H9 (cell line): ENCODE results near the gene KRT6C. TPM values are rescaled to one million over a fixed set of nuclear protein-coding genes. Genes with fewer than 3 reads are reported as not detected.
A peak's percentile ranks its signal among the peaks of the same experiment; 100 is the strongest.

Experiments
- DNase-seq: peaks from one replicate; pipeline ENCODE4 v3.0.0-alpha.2; 2017
- H2AFZ ChIP-seq: one replicate; pipeline ENCODE4 v1.6.1; 2013; ENCODE audit warnings: mild to moderate bottlenecking, low read length, control low read depth, moderate library complexity
- H2AK5ac ChIP-seq: 2 replicates; pipeline ENCODE4 v1.6.1; 2013; ENCODE audit warnings: low read length, control low read depth, mixed read lengths; ENCODE audit not compliant: insufficient read length
- H2BK120ac ChIP-seq: one replicate; pipeline ENCODE4 v1.6.1; 2013; ENCODE audit warnings: low read depth, mild to moderate bottlenecking, low read length, control low read depth, inconsistent platforms; ENCODE audit not compliant: poor library complexity, severe bottlenecking
- H2BK12ac ChIP-seq: 2 replicates; pipeline ENCODE4 v1.6.1; 2013; ENCODE audit warnings: low read length, control low read depth, mixed read lengths, low read depth; ENCODE audit not compliant: insufficient read length
- H2BK15ac ChIP-seq: 2 replicates; pipeline ENCODE4 v1.6.1; 2013; ENCODE audit warnings: low read depth, low read length, control low read depth
- H2BK20ac ChIP-seq: one replicate; pipeline ENCODE4 v1.6.1; 2013; ENCODE audit warnings: low read depth, mild to moderate bottlenecking, low read length, control low read depth, inconsistent platforms; ENCODE audit not compliant: poor library complexity, severe bottlenecking
- H2BK5ac ChIP-seq: 2 replicates; pipeline ENCODE4 v1.6.1; 2013; ENCODE audit warnings: low read length, control low read depth, mixed read lengths; ENCODE audit not compliant: insufficient read length
- H3K14ac ChIP-seq: 2 replicates; pipeline ENCODE4 v1.6.1; 2013; ENCODE audit warnings: low read length, control low read depth; ENCODE audit not compliant: insufficient read depth
- H3K18ac ChIP-seq: 2 replicates; pipeline ENCODE4 v1.6.1; 2013; ENCODE audit warnings: low read depth, mild to moderate bottlenecking, mixed read lengths, low read length, control low read depth; ENCODE audit not compliant: insufficient read length
- H3K23ac ChIP-seq: 2 replicates; pipeline ENCODE4 v1.6.1; 2013; ENCODE audit warnings: low read length, control low read depth, mixed read lengths, low read depth; ENCODE audit not compliant: insufficient read length
- H3K23me2 ChIP-seq: 2 replicates; pipeline ENCODE4 v1.6.1; 2013; ENCODE audit warnings: low read depth, mild to moderate bottlenecking, mixed read lengths, low read length, control low read depth; ENCODE audit not compliant: insufficient read length, poor library complexity, severe bottlenecking
- H3K27ac ChIP-seq: 2 replicates; pipeline ENCODE4 v1.5.1; 2013; ENCODE audit warnings: low read length, control low read depth, mixed read lengths, low read depth; ENCODE audit not compliant: insufficient read length
- H3K27me3 ChIP-seq: 2 replicates; pipeline ENCODE4 v1.6.1; 2013; ENCODE audit warnings: low read length, control low read depth, inconsistent platforms; ENCODE audit not compliant: insufficient read depth
- H3K4ac ChIP-seq: 2 replicates; pipeline ENCODE4 v1.6.1; 2013; ENCODE audit warnings: low read depth, mild to moderate bottlenecking, control low read depth, inconsistent platforms, low read length, moderate library complexity
- H3K4me1 ChIP-seq: 2 replicates; pipeline ENCODE4 v1.6.1; 2013; ENCODE audit warnings: low read length, control low read depth, inconsistent platforms; ENCODE audit not compliant: insufficient read depth
- H3K4me2 ChIP-seq: 2 replicates; pipeline ENCODE4 v1.6.1; 2013; ENCODE audit warnings: low read length, control low read depth, mixed read lengths; ENCODE audit not compliant: insufficient read length, insufficient read depth
- H3K56ac ChIP-seq: 2 replicates; pipeline ENCODE4 v1.6.1; 2013; ENCODE audit warnings: low read depth, mild to moderate bottlenecking, mixed read lengths, low read length, control low read depth; ENCODE audit not compliant: insufficient read length
- H3K79me1 ChIP-seq: 2 replicates; pipeline ENCODE4 v1.6.1; 2013; ENCODE audit warnings: low read depth, mild to moderate bottlenecking, moderate library complexity, low read length, control low read depth, inconsistent platforms; ENCODE audit not compliant: insufficient read depth, poor library complexity, severe bottlenecking
- H3K79me2 ChIP-seq: 2 replicates; pipeline ENCODE4 v1.6.1; 2013; ENCODE audit warnings: low read length, control low read depth, inconsistent platforms; ENCODE audit not compliant: insufficient read depth
- H3K9ac ChIP-seq: 2 replicates; pipeline ENCODE4 v1.6.1; 2013; ENCODE audit warnings: low read length, control low read depth, mixed read lengths; ENCODE audit not compliant: insufficient read length; ENCODE audit errors: extremely low read depth
- H3K9me3 ChIP-seq: one replicate; pipeline ENCODE4 v1.6.1; 2013; ENCODE audit warnings: low read depth, low read length, inconsistent platforms; ENCODE audit not compliant: control insufficient read depth
- H3T11ph ChIP-seq: one replicate; pipeline ENCODE4 v1.6.1; 2013; ENCODE audit warnings: mild to moderate bottlenecking, low read length, control low read depth, inconsistent platforms
- H4K20me1 ChIP-seq: one replicate; pipeline ENCODE4 v1.6.1; 2013; ENCODE audit not compliant: control insufficient read depth, insufficient read length, insufficient read depth
- H4K5ac ChIP-seq: 2 replicates; pipeline ENCODE4 v1.6.1; 2013; ENCODE audit warnings: low read depth, mild to moderate bottlenecking, mixed read lengths, low read length, control low read depth; ENCODE audit not compliant: insufficient read length
- H4K8ac ChIP-seq: replicated peaks from 2 replicates; pipeline ENCODE4 v1.6.1; 2013; ENCODE audit warnings: low read length, control low read depth, mixed read lengths, low read depth; ENCODE audit not compliant: insufficient read length
- H4K91ac ChIP-seq: 2 replicates; pipeline ENCODE4 v1.6.1; 2013; ENCODE audit warnings: low read depth, mild to moderate bottlenecking, moderate library complexity, mixed read lengths, low read length, control low read depth; ENCODE audit not compliant: insufficient read length
- H3K27ac Mint-ChIP-seq, 3 experiments: 2 replicates in 2 of 3; 3 replicates in 1 of 3; pipeline ENCODE4 v1.8.0; 2020 to 2021; ENCODE audit warnings: mixed read lengths in 3 of 3, mild to moderate bottlenecking in 1 of 3, moderate library complexity in 1 of 3
- H3K27me3 Mint-ChIP-seq: 2 replicates; pipeline ENCODE4 v1.8.0; 2021; ENCODE audit warnings: low read depth, mild to moderate bottlenecking, moderate library complexity, mixed read lengths
- H3K36me3 Mint-ChIP-seq, 3 experiments: 2 replicates in 2 of 3; 3 replicates in 1 of 3; pipeline ENCODE4 v1.8.0; 2020 to 2021; ENCODE audit warnings: low read depth in 3 of 3, mixed read lengths in 3 of 3; ENCODE audit not compliant: insufficient read depth in 1 of 3
- H3K4me1 Mint-ChIP-seq, 2 experiments: 2 replicates each; pipeline ENCODE4 v1.8.0; 2020; ENCODE audit warnings: mixed read lengths in 2 of 2
- H3K4me3 Mint-ChIP-seq, 2 experiments: 2 replicates in 1 of 2; 3 replicates in 1 of 2; pipeline ENCODE4 v1.8.0; 2020 to 2021; ENCODE audit warnings: mild to moderate bottlenecking in 2 of 2, mixed read lengths in 2 of 2, moderate library complexity in 1 of 2
- H3K9me3 Mint-ChIP-seq, 2 experiments: 2 replicates in 1 of 2; 3 replicates in 1 of 2; pipeline ENCODE4 v1.8.0; 2020; ENCODE audit warnings: mild to moderate bottlenecking in 2 of 2, mixed read lengths in 2 of 2, moderate library complexity in 1 of 2
- CTCF ChIP-seq: fragments of 200-600 bp; sonication (generic); conservative IDR thresholded peaks from 3 replicates; pipeline ENCODE4 v1.8.0; 2021; ENCODE audit warnings: antibody characterized with exemption, mild to moderate bottlenecking
- WGBS: extraction: QIAGEN DNeasy Blood & Tissue Kit; methylation state at CpG from one replicate; pipeline ENCODE4 v1.1.7; 2013; ENCODE audit warnings: missing lambda C conversion rate, low lambda C conversion rate, mixed read lengths; ENCODE audit not compliant: insufficient read length; ENCODE audit errors: extremely low coverage; 5-methylcytosine and 5-hydroxymethylcytosine counted together
- total RNA-seq: library from RNA; stranded (reverse); gene quantifications from 2 replicates; pipeline ENCODE4 v1.2.1, GENCODE V29; 2021

KRT6C gene
- total RNA-seq, 1 experiment from 2014 or later, result not detected

GRCh38 chr12:52522346-52523011, 48.9 kb upstream of the KRT6C start:
- Histone ChIP-seq H3K4me1 (no peaks in the 10 kb centered on the region), H3K79me1 (no peaks in the 10 kb centered on the region), H3K4ac (no peak overlapping the region), H2BK15ac (no peak overlapping the region), H3K27ac (no peak overlapping the region), H3K56ac (no peak overlapping the region), H4K8ac (no peak overlapping the region), H2AFZ (no peak overlapping the region), H3K18ac (no peak overlapping the region), H2BK12ac (no peak overlapping the region), H3K23me2 (no peaks in the 10 kb centered on the region), H2AK5ac (no peak overlapping the region), H3K9ac (no peak overlapping the region), H4K91ac (no peak overlapping the region), H2BK5ac (no peak overlapping the region), H3K23ac (no peak overlapping the region), H3K4me2 (no peak overlapping the region), H4K20me1 (no peaks in the 10 kb centered on the region), H4K5ac (no peak overlapping the region), H3K14ac (no peak overlapping the region; the same call in 1 of the 2 replicates), H3K27me3 (no peaks in the 10 kb centered on the region), H3K79me2 (no peaks in the 10 kb centered on the region), H3K9me3 (no peaks in the 10 kb centered on the region), H2BK120ac (no peak overlapping the region), H3T11ph (no peak overlapping the region), H2BK20ac (no peak overlapping the region)
- peak; percentile 23 for DNase-seq
- no peak for TF ChIP-seq CTCF
- Mint-ChIP-seq H3K4me3 (no peak overlapping the region), H3K27ac (peak overlapping the region in 1 of 3 experiments; percentile 34; a peak in 1 of 7 replicates), H3K36me3 (no peaks in the 10 kb centered on the region), H3K4me1 (peaks cover 15 to 20% of the 10 kb centered on the region in 2 experiments), H3K27me3 (peaks cover 3% of the 10 kb centered on the region), H3K9me3 (no peaks in the 10 kb centered on the region; a peak in 1 of 5 replicates)
- WGBS, result no CpG with 5 or more reads among the region's 10 CpGs
